Measurements from ENCODE around the gene AP2A2.

Gene AP2A2

DNA sequence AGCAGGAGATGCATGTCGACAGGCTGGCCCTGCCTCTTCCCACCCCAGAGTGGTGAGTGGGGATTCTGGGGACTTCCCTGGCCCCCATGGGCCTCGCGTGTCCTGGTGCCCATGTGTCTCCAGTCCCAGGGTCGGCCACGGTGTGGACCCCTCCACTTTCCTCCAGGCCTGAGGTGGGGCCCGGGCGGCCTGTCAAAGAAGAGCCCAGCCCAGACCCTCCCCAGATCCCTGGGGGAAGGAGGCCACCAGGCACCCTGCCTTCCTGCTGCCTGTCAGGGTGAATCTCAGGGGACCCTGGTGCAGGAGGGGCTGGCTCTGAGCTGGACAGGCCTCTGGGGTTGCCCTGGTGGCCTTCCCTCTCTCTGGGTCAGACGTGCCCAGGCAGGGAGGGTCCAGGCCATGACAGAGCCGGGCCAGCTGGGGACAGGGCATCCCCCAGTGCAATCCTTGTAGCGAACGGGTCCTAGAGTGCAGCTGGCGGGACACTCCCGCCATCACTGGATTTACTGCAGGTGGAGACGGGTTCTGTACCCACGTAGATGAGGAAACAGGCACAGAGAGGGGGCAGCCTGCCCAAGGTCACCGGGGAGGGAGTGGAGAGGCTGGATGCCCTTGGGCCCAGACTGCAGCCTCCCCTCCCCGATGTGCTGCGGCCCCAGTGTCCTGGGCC lies 124.4 kb downstream of the AP2A2 start:
- no peak for TF ChIP-seq CREB1 (IDR thresholded peaks at IDR 0.05; ENCODE audit: low read depth)
- no peak for TF ChIP-seq ZBTB7A (IDR thresholded peaks at IDR 0.05; ENCODE audit: low read depth)
- TF ChIP-seq, protein P1, sequence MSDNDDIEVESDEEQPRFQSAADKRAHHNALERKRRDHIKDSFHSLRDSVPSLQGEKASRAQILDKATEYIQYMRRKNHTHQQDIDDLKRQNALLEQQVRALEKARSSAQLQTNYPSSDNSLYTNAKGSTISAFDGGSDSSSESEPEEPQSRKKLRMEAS (IDR thresholded peaks at IDR 0.05): no peak
- TF ChIP-seq, protein P2, sequence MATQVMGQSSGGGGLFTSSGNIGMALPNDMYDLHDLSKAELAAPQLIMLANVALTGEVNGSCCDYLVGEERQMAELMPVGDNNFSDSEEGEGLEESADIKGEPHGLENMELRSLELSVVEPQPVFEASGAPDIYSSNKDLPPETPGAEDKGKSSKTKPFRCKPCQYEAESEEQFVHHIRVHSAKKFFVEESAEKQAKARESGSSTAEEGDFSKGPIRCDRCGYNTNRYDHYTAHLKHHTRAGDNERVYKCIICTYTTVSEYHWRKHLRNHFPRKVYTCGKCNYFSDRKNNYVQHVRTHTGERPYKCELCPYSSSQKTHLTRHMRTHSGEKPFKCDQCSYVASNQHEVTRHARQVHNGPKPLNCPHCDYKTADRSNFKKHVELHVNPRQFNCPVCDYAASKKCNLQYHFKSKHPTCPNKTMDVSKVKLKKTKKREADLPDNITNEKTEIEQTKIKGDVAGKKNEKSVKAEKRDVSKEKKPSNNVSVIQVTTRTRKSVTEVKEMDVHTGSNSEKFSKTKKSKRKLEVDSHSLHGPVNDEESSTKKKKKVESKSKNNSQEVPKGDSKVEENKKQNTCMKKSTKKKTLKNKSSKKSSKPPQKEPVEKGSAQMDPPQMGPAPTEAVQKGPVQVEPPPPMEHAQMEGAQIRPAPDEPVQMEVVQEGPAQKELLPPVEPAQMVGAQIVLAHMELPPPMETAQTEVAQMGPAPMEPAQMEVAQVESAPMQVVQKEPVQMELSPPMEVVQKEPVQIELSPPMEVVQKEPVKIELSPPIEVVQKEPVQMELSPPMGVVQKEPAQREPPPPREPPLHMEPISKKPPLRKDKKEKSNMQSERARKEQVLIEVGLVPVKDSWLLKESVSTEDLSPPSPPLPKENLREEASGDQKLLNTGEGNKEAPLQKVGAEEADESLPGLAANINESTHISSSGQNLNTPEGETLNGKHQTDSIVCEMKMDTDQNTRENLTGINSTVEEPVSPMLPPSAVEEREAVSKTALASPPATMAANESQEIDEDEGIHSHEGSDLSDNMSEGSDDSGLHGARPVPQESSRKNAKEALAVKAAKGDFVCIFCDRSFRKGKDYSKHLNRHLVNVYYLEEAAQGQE (IDR thresholded peaks at IDR 0.05; ENCODE audit: low read depth): no peak
- TF ChIP-seq EP300 (IDR thresholded peaks at IDR 0.05; ENCODE audit: borderline replicate concordance): no peak
- no peak for TF ChIP-seq FOXM1 (IDR thresholded peaks at IDR 0.05; ENCODE audit: borderline replicate concordance, low read depth)
- no peak for TF ChIP-seq USF1 (IDR thresholded peaks at IDR 0.05)
- TF ChIP-seq TAF1 (IDR thresholded peaks at IDR 0.05; ENCODE audit: low read depth): no peak
- TF ChIP-seq TCF12 (IDR thresholded peaks at IDR 0.05; ENCODE audit: low read depth): no peak
- TF ChIP-seq TEAD4 (IDR thresholded peaks at IDR 0.05): no peak

- TF ChIP-seq YY1 (IDR thresholded peaks at IDR 0.05; ENCODE audit: low read depth): peak; percentile 34; the same call in 1 of the 2 replicates
- no peak for TF ChIP-seq CREB1 (IDR thresholded peaks at IDR 0.05; ENCODE audit: low read depth)
- TF ChIP-seq, protein P1 (IDR thresholded peaks at IDR 0.05): peak; percentile 72
- no peak for TF ChIP-seq CEBPB (IDR thresholded peaks at IDR 0.05)
- peak; percentile 98 for TF ChIP-seq RAD21 (IDR thresholded peaks at IDR 0.05; ENCODE audit: low read depth)
- TF ChIP-seq EP300 (IDR thresholded peaks at IDR 0.05; ENCODE audit: borderline replicate concordance): peak; percentile 32; the same call in 1 of the 2 replicates
Observed at GRCh38 chr11:1050581-1051355, 125.1 kb downstream of the AP2A2 start.

GRCh38 chr11:1051356-1052132 lies 125.9 kb downstream of the AP2A2 start:
- TF ChIP-seq, protein P1 (IDR thresholded peaks at IDR 0.05): no peak
- no peak for TF ChIP-seq RAD21 (IDR thresholded peaks at IDR 0.05; ENCODE audit: low read depth)
- TF ChIP-seq FOXM1 (IDR thresholded peaks at IDR 0.05; ENCODE audit: borderline replicate concordance, low read depth): no peak
- TF ChIP-seq CEBPB (IDR thresholded peaks at IDR 0.05): no peak
- no peak for TF ChIP-seq TAF1 (IDR thresholded peaks at IDR 0.05; ENCODE audit: low read depth)
- no peak for TF ChIP-seq EP300 (IDR thresholded peaks at IDR 0.05; ENCODE audit: borderline replicate concordance)
- TF ChIP-seq, protein P2 (IDR thresholded peaks at IDR 0.05; ENCODE audit: low read depth): no peak
- no peak for TF ChIP-seq YY1 (IDR thresholded peaks at IDR 0.05; ENCODE audit: low read depth)

DNA sequence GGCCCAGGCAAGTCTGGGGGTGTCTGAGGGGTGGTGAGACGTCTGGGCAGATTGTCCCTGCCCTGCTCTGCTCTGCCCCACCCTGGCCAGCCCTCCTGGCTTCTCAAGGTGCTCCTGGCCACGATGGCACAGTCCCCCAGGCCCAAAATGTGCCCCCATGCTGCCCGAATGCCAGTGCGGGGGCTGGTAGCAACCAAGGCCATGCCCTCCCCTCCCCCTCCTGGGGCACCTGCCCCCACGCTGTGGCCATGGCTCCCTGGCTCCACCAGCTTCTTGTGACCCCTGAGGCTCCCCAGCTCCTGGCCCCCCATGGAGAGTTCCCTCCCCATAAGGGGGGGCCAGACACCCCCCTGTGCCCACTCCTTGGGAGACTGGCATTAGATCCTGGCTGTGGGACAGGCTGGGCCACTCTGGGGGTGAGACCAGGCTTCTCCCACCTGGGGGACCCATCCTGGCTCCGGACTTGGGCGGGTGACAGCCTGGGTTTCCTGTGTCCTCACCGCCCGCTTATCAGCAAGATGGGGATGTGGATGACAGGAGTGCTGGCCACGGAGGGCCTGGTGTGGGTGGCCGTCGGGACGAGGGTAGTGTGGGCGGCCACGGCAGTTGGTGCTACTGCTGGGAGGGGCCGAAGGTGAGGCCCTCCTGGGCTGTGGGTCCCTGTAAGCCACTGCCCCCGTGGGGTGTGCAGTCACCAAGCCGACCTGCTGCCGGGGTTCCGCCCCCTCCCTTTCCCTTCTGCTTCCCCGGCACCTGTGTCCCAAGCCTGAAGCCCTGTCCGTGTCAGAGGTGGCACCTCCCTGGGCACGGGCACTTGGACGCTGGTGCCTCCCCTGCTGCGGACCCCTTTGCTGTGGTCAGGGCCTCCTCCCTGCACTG lies 126.7 kb downstream of the AP2A2 start:
- TF ChIP-seq USF1 (IDR thresholded peaks at IDR 0.05): no peak
- TF ChIP-seq EP300 (IDR thresholded peaks at IDR 0.05; ENCODE audit: borderline replicate concordance): no peak
- no peak for TF ChIP-seq EGR1 (IDR thresholded peaks at IDR 0.05)
- no peak for TF ChIP-seq TEAD4 (IDR thresholded peaks at IDR 0.05)
- TF ChIP-seq CEBPB (IDR thresholded peaks at IDR 0.05): no peak
- no peak for TF ChIP-seq NFIC (IDR thresholded peaks at IDR 0.05)
- no peak for TF ChIP-seq FOXM1 (IDR thresholded peaks at IDR 0.05; ENCODE audit: borderline replicate concordance, low read depth)
- TF ChIP-seq CREB1 (IDR thresholded peaks at IDR 0.05; ENCODE audit: low read depth): no peak
- TF ChIP-seq, protein P1 (IDR thresholded peaks at IDR 0.05): no peak
- TF ChIP-seq TCF12 (IDR thresholded peaks at IDR 0.05; ENCODE audit: low read depth): no peak
- TF ChIP-seq ZBTB7A (IDR thresholded peaks at IDR 0.05; ENCODE audit: low read depth): no peak
- TF ChIP-seq, protein P2 (IDR thresholded peaks at IDR 0.05; ENCODE audit: low read depth): no peak
- TF ChIP-seq RAD21 (IDR thresholded peaks at IDR 0.05; ENCODE audit: low read depth): no peak
- TF ChIP-seq TAF1 (IDR thresholded peaks at IDR 0.05; ENCODE audit: low read depth): no peak
- TF ChIP-seq YY1 (IDR thresholded peaks at IDR 0.05; ENCODE audit: low read depth): no peak
